ENCODE data around the gene GSDMA.

The GSDMA gene

DNA sequence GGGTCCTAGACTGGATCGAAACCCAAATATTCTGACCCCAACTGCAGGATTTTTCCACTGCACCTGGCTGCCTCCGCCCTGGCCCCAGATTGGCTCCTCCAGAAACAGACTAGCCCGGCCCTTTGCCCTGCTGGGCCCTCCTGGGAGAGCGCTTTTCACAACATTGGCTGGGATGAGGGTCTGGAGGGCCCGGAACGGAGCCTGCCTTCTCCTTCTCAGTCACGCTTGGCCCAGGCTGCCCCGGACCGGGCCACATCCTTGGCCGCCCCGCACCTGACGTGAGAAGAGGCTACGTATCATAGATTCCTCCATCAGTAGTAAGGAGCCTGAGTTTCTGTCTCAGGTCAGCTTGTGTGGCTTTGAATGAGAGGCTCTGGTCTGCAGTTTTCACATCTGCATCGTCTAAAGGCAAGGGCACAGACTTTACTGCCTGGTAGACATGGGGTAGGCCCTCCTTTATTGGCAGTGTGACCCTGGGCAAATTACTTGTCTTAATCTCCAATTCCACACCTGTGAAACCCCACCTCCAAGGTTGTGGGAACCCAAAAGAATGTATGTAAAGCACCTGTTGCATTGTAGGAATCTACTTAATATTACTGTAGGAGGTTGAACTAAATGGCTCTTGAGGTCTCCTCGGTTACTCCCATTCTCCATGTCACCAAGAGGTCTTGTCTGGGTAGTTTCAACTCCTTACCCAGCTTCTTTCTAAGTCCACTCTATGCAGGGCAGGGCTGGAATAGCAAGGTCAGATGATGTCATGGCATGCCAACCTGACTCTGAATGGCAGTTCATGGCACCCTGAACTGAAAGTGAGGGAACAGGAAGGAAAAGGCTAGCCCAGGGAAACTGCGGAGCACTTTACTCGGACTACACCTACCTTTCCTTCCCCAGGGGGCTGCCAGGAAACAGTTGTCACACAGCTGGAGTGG, 34.6 kb upstream of the GSDMA start (continued):
- TF ChIP-seq, protein P1, sequence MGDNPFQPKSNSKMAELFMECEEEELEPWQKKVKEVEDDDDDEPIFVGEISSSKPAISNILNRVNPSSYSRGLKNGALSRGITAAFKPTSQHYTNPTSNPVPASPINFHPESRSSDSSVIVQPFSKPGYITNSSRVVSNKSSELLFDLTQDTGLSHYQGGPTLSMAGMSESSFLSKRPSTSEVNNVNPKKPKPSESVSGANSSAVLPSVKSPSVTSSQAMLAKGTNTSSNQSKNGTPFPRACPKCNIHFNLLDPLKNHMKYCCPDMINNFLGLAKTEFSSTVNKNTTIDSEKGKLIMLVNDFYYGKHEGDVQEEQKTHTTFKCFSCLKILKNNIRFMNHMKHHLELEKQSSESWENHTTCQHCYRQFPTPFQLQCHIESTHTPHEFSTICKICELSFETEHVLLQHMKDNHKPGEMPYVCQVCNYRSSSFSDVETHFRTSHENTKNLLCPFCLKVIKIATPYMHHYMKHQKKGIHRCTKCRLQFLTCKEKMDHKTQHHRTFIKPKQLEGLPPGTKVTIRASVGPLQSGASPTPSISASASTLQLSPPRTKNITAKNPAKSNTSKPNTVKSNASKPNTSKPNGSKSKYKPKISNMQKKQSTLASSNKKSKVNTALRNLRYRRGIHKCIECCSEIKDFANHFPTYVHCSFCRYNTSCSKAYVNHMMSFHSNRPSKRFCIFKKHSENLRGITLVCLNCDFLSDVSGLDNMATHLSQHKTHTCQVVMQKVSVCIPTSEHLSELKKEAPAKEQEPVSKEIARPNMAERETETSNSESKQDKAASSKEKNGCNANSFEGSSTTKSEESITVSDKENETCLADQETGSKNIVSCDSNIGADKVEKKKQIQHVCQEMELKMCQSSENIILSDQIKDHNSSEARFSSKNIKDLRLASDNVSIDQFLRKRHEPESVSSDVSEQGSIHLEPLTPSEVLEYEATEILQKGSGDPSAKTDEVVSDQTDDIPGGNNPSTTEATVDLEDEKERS (tag by site-specific recombination; IDR thresholded peaks at IDR 0.05): no peak
- no peak for TF ChIP-seq ZNF37A (tag by site-specific recombination; IDR thresholded peaks at IDR 0.05)
- TF ChIP-seq, protein P2, sequence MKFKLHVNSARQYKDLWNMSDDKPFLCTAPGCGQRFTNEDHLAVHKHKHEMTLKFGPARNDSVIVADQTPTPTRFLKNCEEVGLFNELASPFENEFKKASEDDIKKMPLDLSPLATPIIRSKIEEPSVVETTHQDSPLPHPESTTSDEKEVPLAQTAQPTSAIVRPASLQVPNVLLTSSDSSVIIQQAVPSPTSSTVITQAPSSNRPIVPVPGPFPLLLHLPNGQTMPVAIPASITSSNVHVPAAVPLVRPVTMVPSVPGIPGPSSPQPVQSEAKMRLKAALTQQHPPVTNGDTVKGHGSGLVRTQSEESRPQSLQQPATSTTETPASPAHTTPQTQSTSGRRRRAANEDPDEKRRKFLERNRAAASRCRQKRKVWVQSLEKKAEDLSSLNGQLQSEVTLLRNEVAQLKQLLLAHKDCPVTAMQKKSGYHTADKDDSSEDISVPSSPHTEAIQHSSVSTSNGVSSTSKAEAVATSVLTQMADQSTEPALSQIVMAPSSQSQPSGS (tag by site-specific recombination; IDR thresholded peaks at IDR 0.05; ENCODE audit: low read depth): peak; percentile 68; the same call in 1 of the 2 replicates
- no peak for TF ChIP-seq ZNF585B (tag by site-specific recombination; IDR thresholded peaks at IDR 0.05)
- no peak for TF ChIP-seq ZNF302 (tag by site-specific recombination; IDR thresholded peaks at IDR 0.05; ENCODE audit: low read depth)
- TF ChIP-seq, protein P3, sequence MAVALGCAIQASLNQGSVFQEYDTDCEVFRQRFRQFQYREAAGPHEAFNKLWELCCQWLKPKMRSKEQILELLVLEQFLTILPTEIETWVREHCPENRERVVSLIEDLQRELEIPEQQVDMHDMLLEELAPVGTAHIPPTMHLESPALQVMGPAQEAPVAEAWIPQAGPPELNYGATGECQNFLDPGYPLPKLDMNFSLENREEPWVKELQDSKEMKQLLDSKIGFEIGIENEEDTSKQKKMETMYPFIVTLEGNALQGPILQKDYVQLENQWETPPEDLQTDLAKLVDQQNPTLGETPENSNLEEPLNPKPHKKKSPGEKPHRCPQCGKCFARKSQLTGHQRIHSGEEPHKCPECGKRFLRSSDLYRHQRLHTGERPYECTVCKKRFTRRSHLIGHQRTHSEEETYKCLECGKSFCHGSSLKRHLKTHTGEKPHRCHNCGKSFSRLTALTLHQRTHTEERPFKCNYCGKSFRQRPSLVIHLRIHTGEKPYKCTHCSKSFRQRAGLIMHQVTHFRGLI (tag by site-specific recombination; IDR thresholded peaks at IDR 0.05): no peak
- TF ChIP-seq ZNF416 (tag by site-specific recombination; IDR thresholded peaks at IDR 0.05): no peak
- TF ChIP-seq, protein P4, sequence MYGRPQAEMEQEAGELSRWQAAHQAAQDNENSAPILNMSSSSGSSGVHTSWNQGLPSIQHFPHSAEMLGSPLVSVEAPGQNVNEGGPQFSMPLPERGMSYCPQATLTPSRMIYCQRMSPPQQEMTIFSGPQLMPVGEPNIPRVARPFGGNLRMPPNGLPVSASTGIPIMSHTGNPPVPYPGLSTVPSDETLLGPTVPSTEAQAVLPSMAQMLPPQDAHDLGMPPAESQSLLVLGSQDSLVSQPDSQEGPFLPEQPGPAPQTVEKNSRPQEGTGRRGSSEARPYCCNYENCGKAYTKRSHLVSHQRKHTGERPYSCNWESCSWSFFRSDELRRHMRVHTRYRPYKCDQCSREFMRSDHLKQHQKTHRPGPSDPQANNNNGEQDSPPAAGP (tag by site-specific recombination; IDR thresholded peaks at IDR 0.05): no peak
- TF ChIP-seq, protein P5, sequence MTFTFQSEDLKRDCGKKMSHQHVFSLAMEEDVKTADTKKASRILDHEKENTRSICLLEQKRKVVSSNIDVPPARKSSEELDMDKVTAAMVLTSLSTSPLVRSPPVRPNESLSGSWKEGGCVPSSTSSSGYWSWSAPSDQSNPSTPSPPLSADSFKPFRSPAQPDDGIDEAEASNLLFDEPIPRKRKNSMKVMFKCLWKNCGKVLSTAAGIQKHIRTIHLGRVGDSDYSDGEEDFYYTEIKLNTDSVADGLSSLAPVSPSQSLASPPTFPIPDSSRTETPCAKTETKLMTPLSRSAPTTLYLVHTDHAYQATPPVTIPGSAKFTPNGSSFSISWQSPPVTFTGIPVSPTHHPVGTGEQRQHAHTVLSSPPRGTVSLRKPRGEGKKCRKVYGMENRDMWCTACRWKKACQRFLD (tag by site-specific recombination; IDR thresholded peaks at IDR 0.05): no peak
- no peak for TF ChIP-seq ZNF830 (tag by site-specific recombination; IDR thresholded peaks at IDR 0.05; ENCODE audit: low read depth)
- TF ChIP-seq ZBTB7A (tag by site-specific recombination; IDR thresholded peaks at IDR 0.05; ENCODE audit: low read depth): no peak
- no peak for TF ChIP-seq ZNF555 (tag by site-specific recombination; conservative IDR thresholded peaks at IDR 0.05)
- TF ChIP-seq SCRT2 (tag by site-specific recombination; IDR thresholded peaks at IDR 0.05): peak; percentile 98
- TF ChIP-seq ZNF548 (tag by site-specific recombination; IDR thresholded peaks at IDR 0.05): no peak
- TF ChIP-seq ZNF544 (tag by site-specific recombination; IDR thresholded peaks at IDR 0.05): no peak
- TF ChIP-seq ZNF629 (tag by site-specific recombination; IDR thresholded peaks at IDR 0.05): peak; percentile 24
- no peak for TF ChIP-seq ZBTB17 (tag by site-specific recombination; IDR thresholded peaks at IDR 0.05)
